IMR-90 (cell line): Measurements from ENCODE around the gene CAPN9. TPM values are rescaled to one million over a fixed set of nuclear protein-coding genes. Genes with fewer than 3 reads are reported as not detected.

ENCODE experiments used
- ATAC-seq: fragments of 200-7000 bp; cut with Tn5 transposase; 2 replicates; pipeline ENCODE4 v1.9.1; 2020; ENCODE audit warnings: low read depth, mild to moderate bottlenecking, moderate library complexity
- BruUV-seq: library from RNA; stranded (reverse); fragments of 400-500 nt; replicated peaks from 2 replicates; lab custom pipeline; 2021; lab: Mats Ljungman, UMichigan
- CTCF ChIA-PET: fragments of 300-600 bp; formaldehyde crosslinking; extraction: SDS; loops from one replicate; lab custom pipeline; 2021; ENCODE audit warnings: antibody characterized with exemption; lab: Yijun Ruan, JAX
- POLR2A ChIA-PET: fragments of 300-600 bp; sonication (Branson Sonifier 250); formaldehyde crosslinking; loops from one replicate; lab custom pipeline; 2022; ENCODE audit warnings: antibody characterized with exemption; ENCODE audit not compliant: unreplicated experiment; lab: Charles Lee
- DNase-seq: peaks from one replicate; pipeline ENCODE4 v3.0.0; 2013
- H2AFZ ChIP-seq: replicated peaks from 2 replicates; pipeline ENCODE3; 2013; ENCODE audit warnings: low read length, mild to moderate bottlenecking; ENCODE audit not compliant: poor library complexity
- H2AK5ac ChIP-seq: 2 replicates; pipeline ENCODE4 v1.6.1; 2013; ENCODE audit warnings: low read depth, low read length, inconsistent platforms
- H2AK9ac ChIP-seq: replicated peaks from 2 replicates; pipeline ENCODE3; 2013; ENCODE audit warnings: mild to moderate bottlenecking, low read depth, low read length, moderate library complexity; ENCODE audit not compliant: poor library complexity
- H2BK120ac ChIP-seq: 2 replicates; pipeline ENCODE4 v1.6.1; 2013; ENCODE audit warnings: low read depth, low read length, inconsistent platforms
- H2BK15ac ChIP-seq: 3 replicates; pipeline ENCODE4 v1.6.1; 2013; ENCODE audit warnings: low read depth, low read length, inconsistent platforms
- H2BK20ac ChIP-seq: 2 replicates; pipeline ENCODE4 v1.6.1; 2013; ENCODE audit warnings: low read depth, mild to moderate bottlenecking, inconsistent platforms, low read length, moderate library complexity
- H2BK5ac ChIP-seq: 2 replicates; pipeline ENCODE4 v1.6.1; 2013; ENCODE audit warnings: mild to moderate bottlenecking, low read depth, low read length, inconsistent platforms; ENCODE audit not compliant: poor library complexity, severe bottlenecking
- H3K14ac ChIP-seq: replicated peaks from 2 replicates; pipeline ENCODE4 v1.6.1; 2013; ENCODE audit warnings: low read depth, low read length, inconsistent platforms
- H3K18ac ChIP-seq: 2 replicates; pipeline ENCODE4 v1.6.1; 2013; ENCODE audit warnings: low read depth, low read length, control low read depth
- H3K23ac ChIP-seq: 2 replicates; pipeline ENCODE4 v1.6.1; 2013; ENCODE audit warnings: low read depth, low read length, inconsistent platforms
- H3K27ac ChIP-seq: 2 replicates; pipeline ENCODE4 v1.5.1; 2013; ENCODE audit warnings: mild to moderate bottlenecking, control low read depth, low read length; ENCODE audit not compliant: insufficient read depth
- H3K27me3 ChIP-seq: 2 replicates; pipeline ENCODE4 v1.6.1; 2013; ENCODE audit warnings: low read length; ENCODE audit not compliant: control insufficient read depth, insufficient read depth
- H3K36me3 ChIP-seq: 2 replicates; pipeline ENCODE4 v1.6.1; 2013; ENCODE audit warnings: low read length, mixed read lengths; ENCODE audit not compliant: control insufficient read depth, insufficient read depth
- H3K4ac ChIP-seq: 2 replicates; pipeline ENCODE4 v1.6.1; 2013; ENCODE audit warnings: low read depth, low read length, inconsistent platforms
- H3K4me1 ChIP-seq: 2 replicates; pipeline ENCODE4 v1.6.1; 2013; ENCODE audit warnings: low read length, mixed read lengths; ENCODE audit not compliant: control insufficient read depth, insufficient read depth
- H3K4me2 ChIP-seq: 2 replicates; pipeline ENCODE4 v1.6.1; 2013; ENCODE audit warnings: low read depth, mild to moderate bottlenecking, control low read depth, low read length, moderate library complexity
- H3K4me3 ChIP-seq: 2 replicates; pipeline ENCODE4 v1.5.1; 2013; ENCODE audit warnings: low read depth, mild to moderate bottlenecking, control low read depth, low read length, moderate library complexity; ENCODE audit not compliant: insufficient read depth
- H3K56ac ChIP-seq: 2 replicates; pipeline ENCODE4 v1.6.1; 2013; ENCODE audit warnings: low read length, inconsistent platforms; ENCODE audit not compliant: insufficient read depth; ENCODE audit errors: extremely low read depth
- H3K79me1 ChIP-seq, 2 experiments: 2 replicates each; pipeline ENCODE4 v1.6.1; 2013; ENCODE audit warnings: low read length in 2 of 2, inconsistent platforms in 1 of 2, low read depth in 1 of 2
- H3K9ac ChIP-seq: 2 replicates; pipeline ENCODE4 v1.6.1; 2013; ENCODE audit warnings: low read depth, low read length, control low read depth
- H3K9me1 ChIP-seq: 2 replicates; pipeline ENCODE4 v1.6.1; 2013; ENCODE audit warnings: low read length, inconsistent platforms; ENCODE audit not compliant: insufficient read depth
- H3K9me3 ChIP-seq: 2 replicates; pipeline ENCODE4 v1.6.1; 2013; ENCODE audit warnings: low read length; ENCODE audit not compliant: control insufficient read depth, insufficient read depth
- H4K20me1 ChIP-seq: 2 replicates; pipeline ENCODE4 v1.6.1; 2013; ENCODE audit warnings: low read length, inconsistent platforms; ENCODE audit not compliant: insufficient read depth
- H4K5ac ChIP-seq: 2 replicates; pipeline ENCODE4 v1.6.1; 2013; ENCODE audit warnings: mild to moderate bottlenecking, low read depth, low read length, control low read depth
- H4K8ac ChIP-seq, 2 experiments: 2 replicates each; pipeline ENCODE4 v1.6.1; 2013; ENCODE audit warnings: low read depth in 2 of 2, low read length in 2 of 2, control low read depth in 1 of 2, inconsistent platforms in 1 of 2
- H4K91ac ChIP-seq: 2 replicates; pipeline ENCODE4 v1.6.1; 2013; ENCODE audit warnings: low read depth, low read length, inconsistent platforms; ENCODE audit not compliant: insufficient read depth
- BHLHE40 ChIP-seq: fragments of 150-350 bp; IDR thresholded peaks from 2 replicates; pipeline ENCODE4 v1.6.1; 2016; ENCODE audit warnings: mild to moderate bottlenecking, low read depth, low read length
- CEBPB ChIP-seq: IDR thresholded peaks from 2 replicates; pipeline ENCODE4 v1.6.1; 2012; ENCODE audit warnings: low read depth, low read length, improper control_type of control experiment
- CHD1 ChIP-seq: IDR thresholded peaks from 2 replicates; pipeline ENCODE4 v1.6.1; 2012; ENCODE audit warnings: low read depth, low read length, improper control_type of control experiment
- CTCF ChIP-seq: conservative IDR thresholded peaks from 2 replicates; pipeline ENCODE4 v1.5.1; 2012; ENCODE audit warnings: mild to moderate bottlenecking, low read depth, low read length, improper control_type of control experiment
- ELK1 ChIP-seq: fragments of 150-350 bp; IDR thresholded peaks from 2 replicates; pipeline ENCODE4 v1.6.1; 2016; ENCODE audit warnings: low read depth, mild to moderate bottlenecking, low read length, moderate library complexity, borderline replicate concordance
- FOS ChIP-seq: fragments of 150-350 bp; IDR thresholded peaks from 2 replicates; pipeline ENCODE4 v1.6.1; 2016; ENCODE audit warnings: low read depth, low read length
- MAFK ChIP-seq: IDR thresholded peaks from 2 replicates; pipeline ENCODE4 v1.6.1; 2012; ENCODE audit warnings: low read depth, low read length, improper control_type of control experiment
- MAZ ChIP-seq: IDR thresholded peaks from 2 replicates; pipeline ENCODE4 v1.6.1; 2012; ENCODE audit warnings: low read depth, mild to moderate bottlenecking, low read length, improper control_type of control experiment, moderate library complexity, borderline replicate concordance
- MXI1 ChIP-seq: IDR thresholded peaks from 2 replicates; pipeline ENCODE4 v1.6.1; 2012; ENCODE audit warnings: low read depth, mild to moderate bottlenecking, low read length, moderate library complexity, borderline replicate concordance
- NFE2L2 ChIP-seq: fragments of 150-350 bp; IDR thresholded peaks from 2 replicates; pipeline ENCODE4 v1.6.1; 2016; ENCODE audit warnings: low read depth, mild to moderate bottlenecking, low read length
- POLR2A ChIP-seq: IDR thresholded peaks from 2 replicates; pipeline ENCODE4 v1.6.1; 2012; ENCODE audit warnings: mild to moderate bottlenecking, low read depth, low read length
- RAD21 ChIP-seq: IDR thresholded peaks from 2 replicates; pipeline ENCODE4 v1.6.1; 2012; ENCODE audit warnings: low read length, improper control_type of control experiment
- RCOR1 ChIP-seq: IDR thresholded peaks from 2 replicates; pipeline ENCODE4 v1.6.1; 2012; ENCODE audit warnings: mild to moderate bottlenecking, low read length, improper control_type of control experiment; ENCODE audit not compliant: insufficient replicate concordance
- RFX5 ChIP-seq: IDR thresholded peaks from 2 replicates; pipeline ENCODE4 v1.8.0; 2012; ENCODE audit warnings: low read depth, mild to moderate bottlenecking, low read length, moderate library complexity
- SMC3 ChIP-seq: fragments of 150-350 bp; IDR thresholded peaks from 2 replicates; pipeline ENCODE4 v1.6.1; 2016; ENCODE audit warnings: low read depth, mild to moderate bottlenecking, antibody characterized with exemption, low read length, moderate library complexity
- USF2 ChIP-seq: fragments of 150-350 bp; IDR thresholded peaks from 2 replicates; pipeline ENCODE4 v1.6.1; 2017; ENCODE audit warnings: mild to moderate bottlenecking, antibody characterized with exemption, low read length, low read depth
- WGBS, 2 experiments: methylation state at CpG; one replicate each; pipeline versions ENCODE4 v1.1.5 to v1.1.7; 2013; ENCODE audit warnings: missing lambda C conversion rate in 2 of 2; ENCODE audit not compliant: insufficient read length in 1 of 2; ENCODE audit errors: extremely low coverage in 2 of 2; 5-methylcytosine and 5-hydroxymethylcytosine counted together
- dilution Hi-C: fragments of 300-500 bp; cut with HindIII; formaldehyde crosslinking; loops from one replicate; pipeline ENCODE4 v1.14.3; 2018; ENCODE audit warnings: low sequenced_read_pairs; ENCODE audit not compliant: unreplicated experiment
- in situ Hi-C: fragments of 300-500 bp; cut with MboI; formaldehyde crosslinking; loops from 3 replicates; pipeline ENCODE4 v1.14.3; 2019; ENCODE audit warnings: low sequenced_read_pairs, inconsistent platforms, mixed read lengths
- intact Hi-C: fragments of 100-400 bp; cut with micrococcal nuclease; formaldehyde crosslinking; loops from 2 replicates; pipeline ENCODE4 v1.10.0; 2022
- polyA plus RNA-seq, 3 experiments: library from polyadenylated mRNA; depleted of rRNA; stranded (reverse); fragments of >200 nt; gene quantifications; 2 replicates each; pipeline ENCODE4 v1.2.3, GENCODE V29; 2012; ENCODE audit warnings: low replicate concordance in 1 of 3
- total RNA-seq: library from RNA; depleted of rRNA; stranded (reverse); fragments of >200 nt; gene quantifications from 2 replicates; pipeline ENCODE4 v1.2.3, GENCODE V29; 2012

Gene CAPN9
- total and polyA plus RNA-seq, 2 of the 4 experiments (the other 2 are of a cell fraction): not detected

GRCh38 chr1:230807029-230807428 is 59.8 kb downstream of the CAPN9 start:
- H3K9ac ChIP-seq: no peak overlapping the region
- H3K27me3 ChIP-seq: no peaks in the 10 kb centered on the region
- no peak overlapping the region for H3K4ac ChIP-seq
- H3K23ac ChIP-seq: no peak overlapping the region
- H3K18ac ChIP-seq: no peak overlapping the region
- intact Hi-C loops (no loop called here), dilution Hi-C loops (no loop called here), in situ Hi-C loops (no loop called here)
- no TSS peak for BruUV-seq
- no CpG with 5 or more reads among the region's 5 CpGs for WGBS, 2 experiments
- no peak overlapping the region for H2BK15ac ChIP-seq
- no peaks in the 10 kb centered on the region for H3K4me1 ChIP-seq
- no peak overlapping the region for H4K91ac ChIP-seq
- no peak overlapping the region for H2BK5ac ChIP-seq
- no peak overlapping the region for H3K14ac ChIP-seq
- TF ChIP-seq MAFK: no peak
- no peak for TF ChIP-seq CTCF
- TF ChIP-seq POLR2A: no peak
- no peak for TF ChIP-seq MAZ
- no peak for TF ChIP-seq RCOR1
- no peak for TF ChIP-seq MXI1
- no peak for TF ChIP-seq USF2
- TF ChIP-seq RFX5: no peak
- TF ChIP-seq NFE2L2: no peak
- no peak for TF ChIP-seq RAD21
- no peak for TF ChIP-seq CHD1
- no peak for TF ChIP-seq CEBPB
- TF ChIP-seq FOS: no peak
- TF ChIP-seq BHLHE40: no peak
- no peak for TF ChIP-seq SMC3
- TF ChIP-seq ELK1: no peak
- H3K9me3 ChIP-seq: no peaks in the 10 kb centered on the region
- no peaks in the 10 kb centered on the region; the same call in 1 of the 2 replicates for H3K9me1 ChIP-seq
- H4K5ac ChIP-seq: no peak overlapping the region
- no peak overlapping the region for H2BK20ac ChIP-seq
- no peak overlapping the region for H4K8ac ChIP-seq
- DNase-seq: no peak
- no peak overlapping the region for H2AK9ac ChIP-seq
- no peak overlapping the region for H2AK5ac ChIP-seq
- no peaks in the 10 kb centered on the region for H3K79me1 ChIP-seq
- no peaks in the 10 kb centered on the region for H4K20me1 ChIP-seq
- no peak for ATAC-seq
- ChIA-PET POLR2A (no interaction called here), CTCF (no interaction called here)
- no peak overlapping the region for H3K4me3 ChIP-seq
- H2AFZ ChIP-seq: no peak overlapping the region
- no peak overlapping the region for H2BK120ac ChIP-seq
- H3K36me3 ChIP-seq: no peaks in the 10 kb centered on the region
- H3K56ac ChIP-seq: no peak overlapping the region
- H3K27ac ChIP-seq: no peak overlapping the region
- no peak overlapping the region for H3K4me2 ChIP-seq
